ENCODE data around the gene ADGRF5.

Gene ADGRF5

DNA sequence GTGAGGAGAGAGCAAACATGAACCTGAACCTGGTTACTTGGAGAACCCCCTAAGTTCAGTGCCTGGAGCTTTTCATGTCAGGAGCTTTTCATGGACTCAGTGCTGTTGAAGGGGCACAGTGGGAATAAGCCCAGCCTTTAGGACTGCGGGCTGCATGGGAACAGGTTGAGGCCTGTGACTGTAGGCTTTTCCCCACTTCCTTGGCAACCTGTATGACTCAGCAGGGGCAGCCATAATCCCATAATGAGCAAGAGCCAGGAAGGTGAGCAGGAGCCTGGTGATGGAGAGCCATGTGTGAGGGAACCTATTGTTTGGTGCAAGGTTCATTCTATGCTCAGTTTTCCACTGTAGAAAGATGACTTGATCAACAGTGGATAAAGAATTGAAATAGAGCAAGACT, 105.1 kb downstream of the ADGRF5 start:
- no peak for DNase-seq (ENCODE audit: low read depth)
- Histone ChIP-seq H3K9me3 (ENCODE audit: control insufficient read depth, low read length) (no peaks in the 10 kb centered on the region), H3K27me3 (replicated peaks; ENCODE audit: control insufficient read depth, insufficient read depth, low read length) (no peaks in the 10 kb centered on the region), H3K4me3 (ENCODE audit: low read length) (no peak overlapping the region), H3K36me3 (ENCODE audit: control insufficient read depth, insufficient read depth, low read length, severe bottlenecking) (no peaks in the 10 kb centered on the region), H3K9ac (ENCODE audit: low read length) (no peak overlapping the region), H3K4me1 (ENCODE audit: control insufficient read depth, insufficient read depth, low read length) (no peaks in the 10 kb centered on the region)

GRCh38 chr6:46815130-46815529, 106.6 kb downstream of the ADGRF5 start:
- H3K9ac ChIP-seq (ENCODE audit: low read length): no peak overlapping the region
- no peaks in the 10 kb centered on the region for H3K9me3 ChIP-seq (ENCODE audit: control insufficient read depth, low read length)
- H3K4me3 ChIP-seq (ENCODE audit: low read length): no peak overlapping the region
- no peaks in the 10 kb centered on the region for H3K36me3 ChIP-seq (ENCODE audit: control insufficient read depth, insufficient read depth, low read length, severe bottlenecking)
- DNase-seq (ENCODE audit: low read depth): no peak
- H3K4me1 ChIP-seq (ENCODE audit: control insufficient read depth, insufficient read depth, low read length): no peaks in the 10 kb centered on the region
- H3K27me3 ChIP-seq (replicated peaks; ENCODE audit: control insufficient read depth, insufficient read depth, low read length): no peaks in the 10 kb centered on the region

- Histone ChIP-seq H3K27me3 (replicated peaks; ENCODE audit: control insufficient read depth, insufficient read depth, low read length) (peaks cover 9% of the 10 kb centered on the region), H3K9ac (ENCODE audit: low read length) (no peak overlapping the region), H3K4me3 (ENCODE audit: low read length) (no peak overlapping the region), H3K9me3 (ENCODE audit: control insufficient read depth, low read length) (no peaks in the 10 kb centered on the region), H3K4me1 (ENCODE audit: control insufficient read depth, insufficient read depth, low read length) (no peaks in the 10 kb centered on the region), H3K36me3 (ENCODE audit: control insufficient read depth, insufficient read depth, low read length, severe bottlenecking) (no peaks in the 10 kb centered on the region)
- DNase-seq (ENCODE audit: low read depth): no peak
Observed at GRCh38 chr6:46808806-46809205, 112.9 kb downstream of the ADGRF5 start.

Measured in adipocyte (in vitro differentiated cells).